GM18870 (cell line): ENCODE results near the gene USP6NL.

Experiments
- ATAC-seq: cut with Tn5 transposase; IDR thresholded peaks from one replicate; pipeline ENCODE4 v1.9.1; 2021; ENCODE audit warnings: moderate library complexity; ENCODE audit not compliant: unreplicated experiment

The USP6NL gene

DNA sequence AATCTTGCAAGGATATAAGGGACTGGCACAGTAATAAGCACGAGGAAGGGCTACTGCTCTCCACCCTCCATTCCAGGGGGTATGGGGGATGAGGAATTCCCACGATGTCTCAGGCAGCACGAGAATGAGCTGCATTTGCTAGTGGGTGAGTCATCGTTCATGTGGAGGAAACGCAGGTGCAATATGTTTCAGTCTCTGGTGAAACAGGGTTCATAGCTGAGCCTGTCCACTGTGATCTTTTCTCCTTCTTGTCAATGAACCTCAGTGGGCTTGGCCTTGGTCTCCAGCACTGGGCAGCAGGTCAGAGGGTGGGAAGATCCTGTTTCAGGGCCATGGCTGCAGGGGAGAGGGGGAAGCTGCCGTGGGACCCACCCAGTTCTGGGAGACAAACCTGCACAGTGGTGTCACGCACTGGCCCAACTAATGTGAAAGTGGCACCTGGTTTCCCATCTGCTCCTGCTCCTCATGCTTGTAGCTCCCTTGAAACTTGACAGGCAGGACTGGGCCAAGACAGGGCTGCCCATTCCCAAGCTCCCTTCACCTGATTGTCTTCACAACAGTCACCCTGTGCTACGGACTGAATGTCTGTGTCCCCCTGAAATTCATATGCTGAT is 181.9 kb downstream of the USP6NL start:
- ATAC-seq = no peak

DNA sequence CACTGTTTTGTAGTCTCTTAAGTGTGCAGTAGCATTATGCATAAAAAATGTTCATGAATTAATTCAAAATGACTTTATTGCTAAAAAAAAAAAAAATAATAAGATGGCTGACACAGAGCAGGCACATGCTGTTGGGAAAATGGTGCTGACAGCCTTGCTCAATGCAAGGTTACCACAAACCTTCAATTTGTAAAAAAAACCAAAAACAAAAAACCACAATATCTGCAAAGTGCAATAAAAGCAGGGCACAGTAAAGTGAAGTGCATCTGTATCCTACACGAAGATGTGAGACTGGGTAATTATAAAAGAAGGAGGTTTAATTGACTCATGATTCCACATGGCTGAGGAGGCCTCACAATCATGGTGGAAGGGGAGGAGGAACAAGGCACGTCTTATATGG is 185.8 kb downstream of the USP6NL start:
- no peak for ATAC-seq

DNA sequence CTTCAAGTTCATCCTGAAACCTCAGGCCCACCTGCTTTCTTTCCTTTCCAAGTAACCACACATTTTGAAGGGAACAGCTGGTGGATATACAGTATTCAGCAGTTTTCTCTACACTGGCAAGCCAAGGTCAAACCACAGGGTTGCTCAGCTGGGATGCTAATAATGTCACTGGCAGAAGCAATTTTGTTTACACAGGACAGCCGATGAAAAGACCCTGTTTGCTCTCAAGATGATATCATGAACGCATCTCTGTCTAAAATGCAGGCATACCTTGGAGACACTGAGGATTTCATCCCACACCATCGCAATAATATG is 186.2 kb downstream of the USP6NL start:
- ATAC-seq = no peak

DNA sequence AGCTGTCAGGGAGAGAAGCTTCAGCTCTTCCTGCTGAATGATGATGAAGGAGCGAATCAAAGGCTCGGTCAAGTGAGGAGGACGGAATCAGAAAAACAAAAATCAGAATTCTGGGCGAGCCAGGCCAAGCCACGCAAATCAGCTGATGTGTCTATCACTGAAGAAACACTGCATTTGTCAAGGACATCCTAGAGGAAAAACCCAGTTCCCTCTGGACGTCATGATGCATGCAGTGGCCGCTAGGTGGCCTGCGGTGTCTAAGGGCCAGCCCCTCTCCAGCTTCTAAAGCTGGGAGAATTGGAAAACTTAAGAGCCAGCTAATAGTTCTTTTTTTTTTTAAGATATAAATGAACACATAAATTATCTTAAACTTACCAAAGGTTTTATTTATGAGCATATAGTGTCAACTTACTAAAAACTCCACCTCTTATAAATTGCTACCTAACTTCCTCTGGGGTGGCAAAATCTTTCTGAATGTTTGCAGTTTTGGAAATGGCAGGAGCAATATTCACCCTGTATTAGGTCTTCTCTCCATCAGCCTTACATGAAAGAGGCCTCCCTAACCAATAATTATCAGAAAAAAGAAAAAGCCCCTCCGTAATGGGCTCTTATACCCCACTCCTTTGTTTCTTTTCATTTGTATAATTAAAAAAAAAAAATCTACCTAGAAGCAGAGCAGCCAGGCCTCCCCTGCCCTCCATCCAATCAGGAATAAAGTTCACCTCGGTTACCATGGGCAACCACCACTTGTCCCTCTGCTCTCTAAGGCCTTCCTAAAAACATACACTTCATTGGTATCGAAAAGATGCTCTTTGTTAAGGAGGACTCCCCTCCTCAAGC is 186.8 kb downstream of the USP6NL start:
- no peak for ATAC-seq

DNA sequence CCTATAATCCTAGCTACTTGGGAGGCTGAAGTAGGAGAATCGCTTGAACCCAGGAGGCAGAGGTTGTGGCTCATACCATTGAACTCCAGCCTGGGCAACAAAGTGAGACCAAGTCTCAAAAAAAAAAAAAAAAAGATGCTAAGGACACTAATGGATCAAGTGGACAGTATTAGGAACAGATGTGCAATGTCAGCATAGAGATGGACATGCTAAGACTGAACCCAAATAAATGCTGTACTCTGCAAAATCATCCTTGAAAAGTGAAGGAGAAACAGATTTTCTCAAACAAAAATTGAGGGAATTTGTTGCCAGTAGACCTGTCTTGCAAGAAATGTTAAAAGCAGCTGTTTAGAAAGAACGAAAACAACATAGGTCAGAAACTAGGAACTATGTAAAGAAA is 194.5 kb downstream of the USP6NL start:
- no peak for ATAC-seq

DNA sequence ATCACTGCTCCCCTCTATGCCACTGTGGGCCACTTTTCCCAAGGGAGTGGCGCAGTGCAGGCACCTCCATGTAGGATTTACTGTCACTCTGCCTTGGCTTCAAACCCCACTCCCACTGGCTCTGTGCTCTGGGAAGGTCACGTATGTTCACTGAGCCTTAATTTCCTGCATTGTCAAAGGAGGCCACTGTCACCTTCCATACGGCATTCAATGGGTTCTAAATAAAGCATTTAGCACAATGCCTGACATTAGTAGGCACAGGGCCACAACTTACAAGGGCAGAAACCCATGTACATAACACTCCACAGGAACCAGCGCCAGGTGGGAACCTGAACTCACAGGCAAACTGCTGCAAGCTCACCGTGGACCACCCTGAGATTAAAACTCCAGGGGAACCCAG is 196.4 kb downstream of the USP6NL start:
- no peak for ATAC-seq

DNA sequence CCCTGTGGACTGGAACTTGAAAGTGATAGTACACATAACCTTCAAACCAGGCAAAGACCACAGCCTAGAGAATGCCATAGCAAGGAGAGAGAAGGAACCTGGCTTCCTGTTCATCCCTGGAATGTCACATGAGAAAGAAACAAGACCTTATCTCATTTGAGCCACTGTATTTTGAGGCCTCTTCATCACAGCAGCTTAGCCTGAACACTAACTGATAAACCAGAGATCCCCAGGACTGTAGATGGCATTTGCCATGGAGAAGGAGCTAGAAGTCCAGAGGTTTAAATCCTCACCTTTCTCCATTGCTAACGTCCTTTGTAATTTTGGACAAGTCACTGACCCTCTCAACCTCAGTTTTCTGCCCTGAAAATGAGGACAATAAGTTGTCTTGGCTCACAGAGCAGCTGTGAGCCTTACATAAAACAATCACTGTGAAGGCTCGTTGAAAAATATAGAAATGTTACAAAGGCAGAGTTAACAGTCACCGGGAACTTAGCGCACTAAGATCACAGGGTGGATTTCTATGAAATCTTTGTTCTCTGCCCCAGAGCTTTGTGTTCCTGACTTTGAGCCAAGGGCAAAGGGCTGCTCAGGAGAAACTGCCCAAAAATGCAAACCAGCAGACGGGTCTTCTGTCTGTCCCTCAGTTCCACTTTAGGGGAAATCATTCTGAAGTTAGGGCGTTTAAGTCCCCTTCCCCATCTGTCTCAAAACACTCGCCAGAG is 197.0 kb downstream of the USP6NL start:
- no peak for ATAC-seq

DNA sequence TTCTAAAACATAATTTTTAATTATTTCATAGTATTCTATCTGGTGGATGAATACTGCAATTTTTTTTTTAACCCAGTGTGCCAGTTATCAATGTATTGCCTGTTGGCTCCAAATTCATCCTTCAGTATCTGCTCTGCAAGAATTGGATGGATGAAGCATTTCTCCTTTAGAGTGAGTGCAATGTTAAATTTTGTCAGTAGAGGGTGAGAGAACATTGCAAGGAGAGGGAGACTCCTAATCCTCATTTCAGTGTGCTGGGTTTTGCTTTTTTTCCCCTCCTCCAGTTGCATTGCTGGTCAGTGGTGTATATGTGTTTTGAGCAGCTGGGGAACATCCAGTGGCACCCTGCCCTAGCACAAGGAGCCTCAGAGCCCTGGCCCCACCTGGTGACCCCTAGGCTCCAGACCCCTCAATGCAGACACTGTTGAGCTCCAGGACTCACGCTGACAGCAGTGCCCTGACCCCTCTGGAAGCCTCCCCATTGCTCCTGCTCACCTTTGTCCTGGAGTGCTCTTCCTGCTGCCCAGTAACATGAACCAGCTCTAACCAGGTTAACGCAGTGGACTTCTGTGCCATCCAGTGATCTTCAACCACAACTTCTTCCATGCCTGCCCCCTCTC is 199.4 kb downstream of the USP6NL start:
- ATAC-seq = no peak

DNA sequence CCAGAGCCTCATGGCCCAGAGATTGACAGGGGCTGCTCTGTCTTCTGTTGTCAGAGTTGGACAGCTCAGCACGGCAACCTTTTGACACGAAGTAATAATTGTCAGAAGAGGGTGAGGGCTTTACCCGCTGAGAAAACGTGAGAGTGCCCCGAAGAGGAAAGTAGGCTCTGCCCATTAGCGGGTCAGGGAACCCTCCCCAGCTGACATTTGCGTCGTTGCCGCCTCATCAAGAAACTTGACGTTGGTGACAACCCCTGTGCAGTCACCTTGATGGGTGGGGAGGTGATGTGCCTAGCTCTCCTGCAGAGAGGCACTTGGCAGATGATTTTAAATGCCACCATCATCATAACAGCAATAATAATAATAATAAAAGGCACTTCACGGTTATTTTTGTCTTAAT is 202.1 kb downstream of the USP6NL start:
- no peak for ATAC-seq

DNA sequence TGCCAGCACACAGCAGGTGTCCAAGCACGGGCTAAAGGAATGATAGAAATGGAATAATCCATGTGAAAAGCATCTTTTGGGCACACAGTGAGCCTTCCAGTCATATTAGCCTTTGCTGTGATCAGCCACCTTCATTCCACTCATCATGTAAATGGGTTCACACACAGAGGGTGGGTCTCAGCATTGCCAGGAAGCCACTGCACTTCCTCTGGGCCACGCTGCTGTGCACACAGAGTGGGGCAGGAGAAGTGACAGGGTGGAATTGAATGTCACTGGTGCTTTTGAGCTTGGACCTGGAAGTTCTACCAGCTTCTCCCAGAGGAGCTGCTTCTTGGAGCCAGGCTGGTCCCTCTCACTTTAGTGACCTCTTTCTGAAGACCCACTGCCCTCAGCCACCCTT is 203.5 kb downstream of the USP6NL start:
- ATAC-seq = no peak

DNA sequence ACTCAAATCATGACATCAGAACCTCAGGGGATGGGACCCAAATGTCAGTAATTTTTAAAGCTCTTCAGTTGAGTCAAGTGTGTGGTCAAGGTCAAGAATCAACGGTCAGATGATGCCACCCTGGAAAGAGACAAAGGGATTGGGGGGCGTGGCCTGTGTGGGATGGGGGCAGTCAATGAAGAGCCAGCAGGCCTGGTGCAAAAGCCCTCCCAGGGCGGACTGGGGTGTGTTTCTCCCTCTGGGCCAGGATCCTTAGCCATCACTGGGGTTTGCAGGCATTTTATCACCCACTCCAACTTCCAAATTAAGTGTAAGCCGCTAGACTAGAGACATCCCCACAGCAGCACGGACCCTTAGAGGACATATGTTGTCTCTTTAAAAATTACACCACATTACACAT is 204.7 kb downstream of the USP6NL start:
- ATAC-seq = no peak

DNA sequence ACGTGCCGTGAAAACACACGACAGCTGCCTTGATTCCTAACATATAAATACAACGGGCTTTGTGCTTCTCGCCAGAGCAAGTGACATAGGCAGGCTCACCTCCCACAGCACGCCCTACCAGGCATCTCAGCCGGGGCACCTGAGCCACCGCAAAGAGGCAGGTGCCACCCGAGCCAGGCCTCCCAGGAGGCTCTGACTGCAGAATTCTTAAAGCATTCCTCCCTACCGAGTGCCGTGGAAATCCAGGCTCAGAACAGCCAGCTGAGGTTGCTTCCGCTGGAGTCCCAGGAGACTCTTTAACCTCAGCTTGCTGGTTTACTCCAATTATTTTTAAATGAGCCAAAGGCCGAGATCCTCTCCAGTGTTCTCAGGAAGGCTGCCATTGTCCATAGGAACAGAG is 206.5 kb downstream of the USP6NL start:
- ATAC-seq = no peak
